Stimulated activated memory B cell treated with anti-CD40 and anti-IgM and Interleukin-4, amounts not matched to agents 10 μg/mL and 1 μg/mL and 100 μg/mL, for 72 hours (primary cell): ENCODE measurements around the gene ZNF652.
"Not testable (repeated sequence)": the region's sequence is repeated elsewhere in the genome, so short reads cannot be mapped to it uniquely, and the experiment has no call there.

Source experiments
- ATAC-seq: fragments of 150-1000 bp; cut with Tn5 transposase; 2 replicates; pipeline ENCODE4 v1.10.0; 2021
- H3K27ac Mint-ChIP-seq: one replicate; pipeline ENCODE4 v1.8.0; 2022; ENCODE audit warnings: mild to moderate bottlenecking, mixed read lengths
- H3K27me3 Mint-ChIP-seq: one replicate; pipeline ENCODE4 v1.8.0; 2022; ENCODE audit warnings: mixed read lengths
- H3K36me3 Mint-ChIP-seq: one replicate; pipeline ENCODE4 v1.8.0; 2022; ENCODE audit warnings: mixed read lengths
- H3K4me1 Mint-ChIP-seq: one replicate; pipeline ENCODE4 v1.8.0; 2022; ENCODE audit warnings: mixed read lengths
- H3K4me3 Mint-ChIP-seq: one replicate; pipeline ENCODE4 v1.8.0; 2022; ENCODE audit warnings: mild to moderate bottlenecking, moderate library complexity, mixed read lengths
- H3K9me3 Mint-ChIP-seq: one replicate; pipeline ENCODE4 v1.8.0; 2022; ENCODE audit warnings: mixed read lengths

Gene ZNF652

DNA sequence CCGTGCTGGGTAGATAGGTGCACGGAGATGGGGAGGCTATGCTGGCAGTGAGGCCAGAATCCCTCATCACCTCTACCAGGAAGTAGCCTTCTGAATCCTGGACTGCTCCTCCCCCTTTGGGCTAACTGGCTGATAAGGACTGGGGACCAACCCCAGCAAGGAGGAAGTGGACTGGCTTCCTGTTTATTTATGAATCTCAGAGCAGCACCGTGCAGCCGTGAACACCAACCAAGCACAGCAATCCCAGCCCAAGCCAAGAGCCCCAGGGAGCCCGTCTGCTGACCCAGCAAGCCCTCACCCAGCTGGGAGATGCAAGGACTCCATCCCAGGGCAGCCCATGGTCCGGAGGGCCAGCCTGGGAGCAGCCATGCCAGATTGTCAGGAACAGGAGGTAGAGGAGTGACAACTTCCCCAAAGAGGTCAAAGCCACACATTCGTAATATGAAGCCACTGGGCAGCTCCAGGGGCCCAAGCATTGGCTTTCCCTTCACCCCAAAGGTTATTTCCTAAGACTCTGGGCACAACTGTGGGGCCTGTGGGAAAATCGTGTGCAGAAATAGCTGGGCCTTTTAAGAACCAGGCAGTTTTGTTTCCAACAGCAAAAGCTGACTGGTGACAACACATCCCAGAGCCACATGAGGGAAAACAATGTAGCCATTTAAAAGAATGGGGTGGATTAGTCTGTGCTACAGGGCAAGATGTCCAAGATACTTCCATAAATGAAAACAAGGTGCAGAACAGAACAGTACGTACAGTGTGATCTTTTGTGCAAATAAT, 28.7 kb upstream of the ZNF652 start:
- H3K4me1 Mint-ChIP-seq = peaks cover 62% of the 10 kb centered on the region
- peak overlapping the region; percentile 88 for H3K4me3 Mint-ChIP-seq
- no peaks in the 10 kb centered on the region for H3K36me3 Mint-ChIP-seq
- H3K27ac Mint-ChIP-seq = peak overlapping the region; percentile 100
- H3K27me3 Mint-ChIP-seq = no peaks in the 10 kb centered on the region
- peak; percentile 69 for ATAC-seq
- no peaks in the 10 kb centered on the region for H3K9me3 Mint-ChIP-seq

DNA sequence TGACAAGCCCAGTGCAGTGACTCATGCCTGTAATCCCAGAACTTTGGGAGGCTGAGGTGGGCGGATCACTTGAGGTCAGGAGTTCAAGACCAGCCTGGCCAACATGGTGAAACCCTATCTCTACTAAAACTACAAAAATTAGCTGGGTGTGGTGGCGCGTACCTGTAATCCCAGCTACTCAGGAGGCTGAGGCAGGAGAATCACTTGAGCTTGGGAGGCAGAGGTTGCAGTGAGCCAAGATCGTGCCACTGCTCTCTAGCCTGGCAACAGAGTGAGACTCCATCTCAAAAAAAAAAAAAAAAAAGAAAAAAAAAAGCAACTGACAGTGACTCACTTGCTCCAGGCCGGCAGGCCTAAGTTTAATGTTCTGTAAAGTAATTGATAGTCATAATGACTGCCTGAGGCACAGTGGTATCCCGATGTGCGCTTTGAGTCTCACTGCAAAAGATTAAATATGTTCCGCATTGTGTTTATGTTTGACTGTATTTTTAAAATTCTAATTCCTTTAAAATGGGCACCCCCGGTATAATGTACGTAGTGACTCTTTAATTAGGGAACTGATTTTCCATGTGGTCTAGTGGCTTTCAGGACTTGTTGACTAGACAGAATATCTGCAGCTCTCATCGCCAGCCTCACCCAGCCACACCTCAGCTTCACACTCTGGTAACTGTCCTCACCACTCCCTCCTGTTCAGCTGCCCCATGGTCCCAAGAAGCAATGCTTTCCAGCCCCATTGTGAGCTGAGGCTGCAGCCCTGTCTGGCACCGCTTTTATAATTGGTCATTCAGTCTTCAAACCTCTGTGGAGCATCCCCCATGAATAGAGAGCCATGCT, 27.7 kb upstream of the ZNF652 start:
- peak; percentile 68 for ATAC-seq
- not testable (repeated sequence) for H3K36me3 Mint-ChIP-seq, H3K9me3 Mint-ChIP-seq, H3K27me3 Mint-ChIP-seq
- Mint-ChIP-seq H3K27ac (peak overlapping the region; percentile 100), H3K4me1 (peaks cover 62% of the 10 kb centered on the region), H3K4me3 (peak overlapping the region; percentile 88)

GRCh38 chr17:49388692-49389513, 26.9 kb upstream of the ZNF652 start:
- H3K27me3 Mint-ChIP-seq = no peaks in the 10 kb centered on the region
- peaks cover under 1% of the 10 kb centered on the region for H3K9me3 Mint-ChIP-seq
- H3K4me1 Mint-ChIP-seq = peaks cover 62% of the 10 kb centered on the region
- peak overlapping the region; percentile 100 for H3K27ac Mint-ChIP-seq
- H3K4me3 Mint-ChIP-seq = peak overlapping the region; percentile 68
- ATAC-seq = no peak
- H3K36me3 Mint-ChIP-seq = peaks cover 1% of the 10 kb centered on the region

- peaks cover 62% of the 10 kb centered on the region for H3K4me1 Mint-ChIP-seq
- H3K9me3 Mint-ChIP-seq = peaks cover 2% of the 10 kb centered on the region
- peak overlapping the region; percentile 100 for H3K27ac Mint-ChIP-seq
- ATAC-seq = peak; percentile 89
- peaks cover 5% of the 10 kb centered on the region for H3K36me3 Mint-ChIP-seq
- peak overlapping the region; percentile 68 for H3K4me3 Mint-ChIP-seq
- H3K27me3 Mint-ChIP-seq = no peaks in the 10 kb centered on the region
Measured at GRCh38 chr17:49388290-49388640, 26.2 kb upstream of the ZNF652 start.

DNA sequence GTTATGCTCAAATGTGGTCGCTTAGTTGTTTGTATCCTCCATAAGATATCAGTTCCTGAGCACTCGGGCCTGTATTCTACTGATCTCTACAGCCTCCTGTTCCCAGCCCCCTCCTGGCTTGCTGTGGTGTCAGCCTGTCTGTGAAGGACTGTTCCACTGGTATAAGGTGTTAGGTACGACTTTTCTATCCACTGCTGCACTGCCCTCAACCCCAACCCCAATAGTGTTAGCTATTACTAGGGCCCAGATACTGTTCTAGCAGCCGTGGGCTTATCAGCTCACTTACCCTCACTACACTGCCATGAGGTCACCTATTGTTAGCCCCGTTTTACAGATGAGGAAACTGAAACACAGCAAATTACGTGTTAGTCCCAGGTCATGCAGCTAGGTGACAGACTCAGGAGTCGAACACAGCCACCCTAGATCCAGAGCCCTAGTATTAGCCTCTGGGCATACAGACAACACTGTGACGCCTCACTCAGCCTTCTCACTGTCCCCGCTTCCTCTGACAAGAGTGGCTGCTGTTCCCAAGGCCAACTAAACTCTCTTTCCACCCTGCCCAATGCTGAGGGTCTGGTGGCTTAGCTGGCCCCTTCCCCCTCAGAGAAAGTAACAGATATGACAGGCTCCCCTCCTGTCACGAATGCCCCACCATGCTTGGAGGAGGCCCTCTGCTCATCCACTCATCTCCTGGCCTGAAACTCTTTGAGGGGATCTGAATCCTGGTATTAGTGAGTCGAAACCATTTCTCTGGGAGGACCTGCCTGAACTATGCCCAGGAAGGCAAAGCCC, 25.6 kb upstream of the ZNF652 start:
- Mint-ChIP-seq H3K4me3 (peak overlapping the region; percentile 68), H3K9me3 (peaks cover 2% of the 10 kb centered on the region), H3K36me3 (peaks cover 5% of the 10 kb centered on the region), H3K4me1 (peaks cover 63% of the 10 kb centered on the region), H3K27ac (peak overlapping the region; percentile 100), H3K27me3 (no peaks in the 10 kb centered on the region)
- peak; percentile 24 for ATAC-seq

- peak overlapping the region; percentile 100 for H3K27ac Mint-ChIP-seq
- H3K9me3 Mint-ChIP-seq = peaks cover 2% of the 10 kb centered on the region
- H3K27me3 Mint-ChIP-seq = no peaks in the 10 kb centered on the region
- H3K4me3 Mint-ChIP-seq = no peak overlapping the region
- peaks cover 69% of the 10 kb centered on the region for H3K4me1 Mint-ChIP-seq
- peaks cover 5% of the 10 kb centered on the region for H3K36me3 Mint-ChIP-seq
- no peak for ATAC-seq
Measured at GRCh38 chr17:49386373-49386772, 24.3 kb upstream of the ZNF652 start.

GRCh38 chr17:49384951-49385350, 22.9 kb upstream of the ZNF652 start:
- Mint-ChIP-seq H3K27me3 (no peaks in the 10 kb centered on the region), H3K27ac (no peak overlapping the region), H3K9me3 (peaks cover 2% of the 10 kb centered on the region), H3K36me3 (peaks cover 5% of the 10 kb centered on the region), H3K4me1 (peaks cover 55% of the 10 kb centered on the region), H3K4me3 (no peak overlapping the region)
- no peak for ATAC-seq

GRCh38 chr17:49383060-49383459, 21.0 kb upstream of the ZNF652 start:
- Mint-ChIP-seq H3K4me3 (no peak overlapping the region), H3K27ac (no peak overlapping the region), H3K9me3 (peaks cover 7% of the 10 kb centered on the region), H3K36me3 (peaks cover 21% of the 10 kb centered on the region), H3K4me1 (peaks cover 39% of the 10 kb centered on the region), H3K27me3 (no peaks in the 10 kb centered on the region)
- ATAC-seq = no peak

DNA sequence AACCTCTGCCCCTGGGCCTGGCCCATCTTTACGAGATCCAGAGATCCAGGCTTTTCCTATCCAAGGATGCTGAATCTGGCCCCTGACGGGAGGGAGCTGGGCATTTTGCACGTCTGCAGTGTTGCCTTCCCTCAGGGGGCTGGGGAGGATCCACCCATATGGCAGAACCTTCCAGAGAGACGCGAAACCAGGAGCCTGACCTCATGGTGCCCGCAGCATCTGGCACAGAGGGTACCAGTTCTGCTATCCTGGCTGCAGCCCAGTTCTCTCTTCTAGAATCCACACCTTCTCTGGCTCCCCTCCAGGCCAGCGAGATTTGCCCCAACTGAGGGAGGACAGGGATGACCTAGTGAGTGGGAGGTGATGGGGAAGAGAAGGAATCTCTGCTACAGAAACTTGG, 20.5 kb upstream of the ZNF652 start:
- H3K27ac Mint-ChIP-seq = peak overlapping the region; percentile 43
- H3K9me3 Mint-ChIP-seq = peaks cover 7% of the 10 kb centered on the region
- H3K4me1 Mint-ChIP-seq = peaks cover 34% of the 10 kb centered on the region
- H3K4me3 Mint-ChIP-seq = no peak overlapping the region
- H3K36me3 Mint-ChIP-seq = peaks cover 21% of the 10 kb centered on the region
- ATAC-seq = no peak
- H3K27me3 Mint-ChIP-seq = no peaks in the 10 kb centered on the region

DNA sequence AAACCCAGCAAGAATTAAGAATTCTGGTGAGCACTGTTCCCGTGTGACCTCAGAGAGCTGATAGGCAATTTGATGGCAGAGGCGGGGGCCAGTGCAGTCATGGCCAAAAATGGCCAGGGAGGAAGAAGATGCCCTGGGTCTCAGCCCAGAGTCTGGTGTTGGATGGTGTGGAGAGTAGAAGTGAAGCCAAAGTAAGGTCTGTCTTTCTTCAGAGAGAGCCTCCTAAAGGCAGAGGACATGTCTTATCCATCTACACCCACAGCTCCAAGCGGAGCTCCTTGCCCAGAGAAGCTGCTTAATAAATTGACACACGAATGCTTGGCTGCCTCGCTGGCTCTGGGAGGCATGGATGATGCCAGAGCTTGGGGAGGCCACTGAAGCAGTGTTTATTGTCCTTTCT, 19.7 kb upstream of the ZNF652 start:
- Mint-ChIP-seq H3K4me3 (no peak overlapping the region), H3K27me3 (no peaks in the 10 kb centered on the region), H3K9me3 (peaks cover 7% of the 10 kb centered on the region), H3K36me3 (peaks cover 21% of the 10 kb centered on the region), H3K27ac (peak overlapping the region; percentile 43), H3K4me1 (peaks cover 29% of the 10 kb centered on the region)
- ATAC-seq = no peak

DNA sequence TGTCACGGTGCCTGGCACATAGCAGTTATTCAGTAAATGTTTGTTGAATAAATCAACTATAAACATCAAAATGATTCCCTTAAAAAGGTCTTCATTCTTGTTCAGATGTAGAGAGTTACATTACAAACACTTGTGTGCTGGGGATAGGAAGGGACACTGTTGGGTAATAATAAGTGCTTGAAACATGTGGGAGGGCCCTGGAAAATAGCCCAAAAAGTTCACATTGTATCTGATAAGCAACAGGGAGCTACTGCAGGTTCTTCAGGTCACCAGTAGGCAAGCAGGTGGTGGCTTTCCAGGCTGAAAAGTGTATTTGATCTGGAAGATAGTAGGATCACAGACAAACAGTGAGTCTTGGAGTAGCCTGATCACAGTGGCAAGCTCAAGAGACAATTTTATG, 19.0 kb upstream of the ZNF652 start:
- H3K4me3 Mint-ChIP-seq = no peak overlapping the region
- H3K27ac Mint-ChIP-seq = peak overlapping the region; percentile 43
- ATAC-seq = no peak
- H3K4me1 Mint-ChIP-seq = peaks cover 33% of the 10 kb centered on the region
- no peaks in the 10 kb centered on the region for H3K27me3 Mint-ChIP-seq
- H3K36me3 Mint-ChIP-seq = peaks cover 21% of the 10 kb centered on the region
- peaks cover 7% of the 10 kb centered on the region for H3K9me3 Mint-ChIP-seq

GRCh38 chr17:49379926-49380325, 17.9 kb upstream of the ZNF652 start:
- peaks cover 7% of the 10 kb centered on the region for H3K9me3 Mint-ChIP-seq
- H3K27ac Mint-ChIP-seq = no peak overlapping the region
- ATAC-seq = no peak

GRCh38 chr17:49378311-49378710, 16.3 kb upstream of the ZNF652 start:
- Mint-ChIP-seq H3K27me3 (no peaks in the 10 kb centered on the region), H3K27ac (no peak overlapping the region), H3K9me3 (peaks cover 4% of the 10 kb centered on the region), H3K4me3 (no peak overlapping the region), H3K4me1 (peaks cover 30% of the 10 kb centered on the region), H3K36me3 (peaks cover 15% of the 10 kb centered on the region)
- ATAC-seq = no peak

More at GRCh38 chr17:49379926-49380325, 17.9 kb upstream of the ZNF652 start:
- Mint-ChIP-seq H3K4me1 (peaks cover 34% of the 10 kb centered on the region), H3K36me3 (peaks cover 21% of the 10 kb centered on the region), H3K4me3 (no peak overlapping the region), H3K27me3 (no peaks in the 10 kb centered on the region)

DNA sequence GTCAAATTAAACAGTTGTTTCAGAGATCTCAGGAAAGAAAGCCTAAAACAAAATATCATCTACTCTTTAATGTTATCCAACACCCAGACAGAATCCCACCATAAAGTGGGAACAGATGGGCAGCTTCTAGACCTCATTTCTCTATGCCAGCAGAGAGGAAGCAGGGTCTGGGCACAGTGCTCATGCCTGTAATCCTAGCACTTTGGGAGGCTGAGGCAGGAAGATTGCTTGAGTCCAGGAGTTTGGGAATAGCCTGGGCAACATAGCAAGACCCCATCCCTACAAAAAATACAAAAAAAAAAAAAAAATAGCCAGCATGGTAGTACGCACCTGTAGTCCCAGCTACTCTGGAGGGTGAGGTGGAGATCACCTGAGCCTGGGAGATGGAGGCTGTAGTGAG, 13.5 kb upstream of the ZNF652 start:
- H3K27ac Mint-ChIP-seq = no peak overlapping the region
- H3K36me3 Mint-ChIP-seq = peaks cover 15% of the 10 kb centered on the region
- H3K4me1 Mint-ChIP-seq = peaks cover 37% of the 10 kb centered on the region
- no peak overlapping the region for H3K4me3 Mint-ChIP-seq
- ATAC-seq = no peak
- no peaks in the 10 kb centered on the region for H3K27me3 Mint-ChIP-seq
- peaks cover 4% of the 10 kb centered on the region for H3K9me3 Mint-ChIP-seq
